ENCODE measurements around the gene ABCC6. TPM values are rescaled to one million over a fixed set of nuclear protein-coding genes. Genes with fewer than 3 reads are reported as not detected.

Gene ABCC6
- total RNA-seq, 4 donors from 2014 or later: 0.20 to 7.0 (median 0.66) TPM

GRCh38 chr16:16131659-16132058, 91.6 kb downstream of the ABCC6 start:
- TF ChIP-seq EP300 (IDR thresholded peaks at IDR 0.05) (no peak), POLR2A (IDR thresholded peaks at IDR 0.05) (no peak)
- TF ChIP-seq, protein P1, sequence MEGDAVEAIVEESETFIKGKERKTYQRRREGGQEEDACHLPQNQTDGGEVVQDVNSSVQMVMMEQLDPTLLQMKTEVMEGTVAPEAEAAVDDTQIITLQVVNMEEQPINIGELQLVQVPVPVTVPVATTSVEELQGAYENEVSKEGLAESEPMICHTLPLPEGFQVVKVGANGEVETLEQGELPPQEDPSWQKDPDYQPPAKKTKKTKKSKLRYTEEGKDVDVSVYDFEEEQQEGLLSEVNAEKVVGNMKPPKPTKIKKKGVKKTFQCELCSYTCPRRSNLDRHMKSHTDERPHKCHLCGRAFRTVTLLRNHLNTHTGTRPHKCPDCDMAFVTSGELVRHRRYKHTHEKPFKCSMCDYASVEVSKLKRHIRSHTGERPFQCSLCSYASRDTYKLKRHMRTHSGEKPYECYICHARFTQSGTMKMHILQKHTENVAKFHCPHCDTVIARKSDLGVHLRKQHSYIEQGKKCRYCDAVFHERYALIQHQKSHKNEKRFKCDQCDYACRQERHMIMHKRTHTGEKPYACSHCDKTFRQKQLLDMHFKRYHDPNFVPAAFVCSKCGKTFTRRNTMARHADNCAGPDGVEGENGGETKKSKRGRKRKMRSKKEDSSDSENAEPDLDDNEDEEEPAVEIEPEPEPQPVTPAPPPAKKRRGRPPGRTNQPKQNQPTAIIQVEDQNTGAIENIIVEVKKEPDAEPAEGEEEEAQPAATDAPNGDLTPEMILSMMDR (IDR thresholded peaks at IDR 0.05): no peak
- no peak overlapping the region for H3K27ac ChIP-seq
- H3K36me3 ChIP-seq: peaks cover 0 to 74% (median 8%) of the 10 kb centered on the region in 3 donors

DNA sequence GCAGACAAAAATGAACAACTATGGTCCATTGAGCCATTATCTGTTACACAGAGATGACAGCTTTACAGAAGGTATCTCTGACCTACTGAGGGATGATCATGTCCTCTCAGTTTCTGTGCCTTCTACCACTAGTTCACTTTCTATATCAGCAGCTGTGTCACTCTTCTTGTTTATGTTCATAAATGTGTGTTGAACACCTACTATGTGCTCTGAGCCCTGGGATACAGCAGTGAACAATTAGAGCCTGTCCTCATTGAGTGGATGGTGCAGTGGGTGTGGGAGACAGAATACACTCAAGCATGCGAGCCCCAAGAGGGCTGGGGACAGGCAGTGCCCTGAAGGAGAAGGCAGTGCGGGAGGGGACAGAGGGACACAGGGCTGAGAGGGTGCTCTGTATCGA, 92.1 kb downstream of the ABCC6 start:
- no peaks in the 10 kb centered on the region for H3K9me3 ChIP-seq
- H3K36me3 ChIP-seq: peaks cover 0 to 74% (median 4%) of the 10 kb centered on the region in 3 donors
- WGBS, 2 donors: 80 to 92% methylated on average over 3 of the region's 3 CpGs
- DNase-seq (ENCODE audit: low spot score in 2 of 2): no peak
- H3K4me1 ChIP-seq: no peaks in the 10 kb centered on the region
- H3K27ac ChIP-seq: no peak overlapping the region
- H3K4me3 ChIP-seq: no peak overlapping the region
- TF ChIP-seq POLR2A (IDR thresholded peaks at IDR 0.05): no peak
- no peaks in the 10 kb centered on the region for H3K27me3 ChIP-seq

More at GRCh38 chr16:16131659-16132058, 91.6 kb downstream of the ABCC6 start:
- Histone ChIP-seq H3K9me3 (no peaks in the 10 kb centered on the region), H3K27me3 (no peaks in the 10 kb centered on the region), H3K4me3 (no peak overlapping the region), H3K4me1 (no peaks in the 10 kb centered on the region)
- DNase-seq (ENCODE audit: low spot score in 2 of 2): no peak
- 89 to 93% methylated on average over 14 to 15 of the region's 15 CpGs for WGBS, 2 donors

DNA sequence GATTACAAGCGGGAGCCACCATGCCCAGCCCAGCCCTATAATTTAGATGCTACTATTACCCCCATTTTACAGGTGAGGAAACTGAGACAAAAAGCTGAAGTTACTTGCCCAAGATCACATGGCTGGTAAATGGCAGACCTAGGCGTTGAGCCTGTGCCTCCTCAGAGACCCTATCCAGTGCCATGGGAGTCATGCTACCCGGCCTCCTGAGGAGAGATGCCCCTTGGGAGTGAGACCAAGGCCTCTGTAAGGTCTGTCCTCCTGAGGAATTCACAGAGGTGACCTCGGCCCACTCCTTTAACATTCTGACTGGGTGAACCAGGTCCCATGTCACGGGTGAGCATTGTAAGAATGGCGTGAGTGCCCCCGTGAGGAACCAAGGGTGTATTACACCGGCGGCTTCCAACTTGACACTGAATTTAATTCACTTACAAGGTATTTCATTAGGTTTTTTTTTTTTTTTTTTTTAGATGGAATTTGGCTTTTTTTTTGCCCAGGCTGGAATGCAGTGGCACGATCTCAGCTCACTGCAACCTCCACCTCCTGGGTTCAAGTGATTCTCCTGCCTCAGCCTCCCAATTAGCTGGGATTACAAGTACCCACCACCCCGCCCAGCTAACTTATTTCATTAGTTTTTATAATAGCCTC, 95.7 kb downstream of the ABCC6 start:
- 31 to 35% methylated on average over 11 of the region's 11 CpGs for WGBS, 2 donors
- no peaks in the 10 kb centered on the region for H3K4me1 ChIP-seq
- no peaks in the 10 kb centered on the region for H3K27me3 ChIP-seq
- H3K9me3 ChIP-seq: peaks cover 0 to 11% (median 0%) of the 10 kb centered on the region in 4 donors
- TF ChIP-seq EP300 (IDR thresholded peaks at IDR 0.05): no peak
- TF ChIP-seq POLR2A (IDR thresholded peaks at IDR 0.05): no peak
- TF ChIP-seq, protein P1 (IDR thresholded peaks at IDR 0.05): peak; percentile 81 to 92 (median 84)
- peaks cover 0 to 72% (median 0%) of the 10 kb centered on the region in 3 donors for H3K36me3 ChIP-seq
- DNase-seq (ENCODE audit: low spot score in 2 of 2): peak; percentile 55 to 83
- no peak overlapping the region for H3K4me3 ChIP-seq
- peak overlapping the region in 1 of 4 donors; percentile 63 for H3K27ac ChIP-seq

DNA sequence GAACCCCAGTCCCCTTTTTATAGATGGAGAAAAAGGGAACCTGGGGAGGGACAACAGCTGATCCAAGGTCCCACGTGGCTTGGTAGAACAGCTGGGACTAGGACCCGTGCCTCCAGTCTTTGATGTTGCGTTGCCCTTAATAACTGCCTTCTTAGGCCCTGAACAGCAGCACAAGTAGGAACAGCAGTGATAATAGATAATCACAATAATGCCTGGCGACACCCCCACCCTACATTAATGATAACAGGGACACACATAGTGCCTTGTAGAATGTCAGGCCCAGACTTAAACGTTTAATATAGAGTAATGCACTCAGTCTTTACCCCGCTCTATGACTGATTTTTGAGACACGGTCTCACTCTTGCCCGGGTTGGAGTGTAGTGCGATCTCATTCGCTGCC, 96.4 kb downstream of the ABCC6 start:
- Histone ChIP-seq H3K27me3 (no peaks in the 10 kb centered on the region), H3K9me3 (peaks cover 0 to 11% (median 0%) of the 10 kb centered on the region in 4 donors), H3K4me3 (no peak overlapping the region), H3K27ac (no peak overlapping the region), H3K4me1 (no peaks in the 10 kb centered on the region), H3K36me3 (peaks cover 0 to 75% (median 0%) of the 10 kb centered on the region in 3 donors)
- TF ChIP-seq EP300 (IDR thresholded peaks at IDR 0.05) (no peak), POLR2A (IDR thresholded peaks at IDR 0.05) (no peak)
- TF ChIP-seq, protein P1 (IDR thresholded peaks at IDR 0.05): no peak
- DNase-seq (ENCODE audit: low spot score in 2 of 2): no peak
- 82 to 84% methylated on average over 10 of the region's 10 CpGs for WGBS, 2 donors

- no peaks in the 10 kb centered on the region for H3K4me1 ChIP-seq
- H3K36me3 ChIP-seq: peaks cover 0 to 80% (median 0%) of the 10 kb centered on the region in 3 donors
- TF ChIP-seq EP300 (IDR thresholded peaks at IDR 0.05) (no peak), POLR2A (IDR thresholded peaks at IDR 0.05) (no peak)
- TF ChIP-seq, protein P1 (IDR thresholded peaks at IDR 0.05): no peak
Measured at GRCh38 chr16:16124974-16125373, 98.3 kb downstream of the ABCC6 start.

More at GRCh38 chr16:16124974-16125373, 98.3 kb downstream of the ABCC6 start:
- Histone ChIP-seq H3K4me3 (no peak overlapping the region), H3K27ac (no peak overlapping the region), H3K27me3 (no peaks in the 10 kb centered on the region), H3K9me3 (peaks cover 0 to 11% (median 0%) of the 10 kb centered on the region in 4 donors)
- no peak for DNase-seq (ENCODE audit: low spot score in 2 of 2)
- 90 to 99% methylated on average over 3 of the region's 3 CpGs for WGBS, 2 donors
